ENCODE data around the gene TXNIP.

TXNIP gene

DNA sequence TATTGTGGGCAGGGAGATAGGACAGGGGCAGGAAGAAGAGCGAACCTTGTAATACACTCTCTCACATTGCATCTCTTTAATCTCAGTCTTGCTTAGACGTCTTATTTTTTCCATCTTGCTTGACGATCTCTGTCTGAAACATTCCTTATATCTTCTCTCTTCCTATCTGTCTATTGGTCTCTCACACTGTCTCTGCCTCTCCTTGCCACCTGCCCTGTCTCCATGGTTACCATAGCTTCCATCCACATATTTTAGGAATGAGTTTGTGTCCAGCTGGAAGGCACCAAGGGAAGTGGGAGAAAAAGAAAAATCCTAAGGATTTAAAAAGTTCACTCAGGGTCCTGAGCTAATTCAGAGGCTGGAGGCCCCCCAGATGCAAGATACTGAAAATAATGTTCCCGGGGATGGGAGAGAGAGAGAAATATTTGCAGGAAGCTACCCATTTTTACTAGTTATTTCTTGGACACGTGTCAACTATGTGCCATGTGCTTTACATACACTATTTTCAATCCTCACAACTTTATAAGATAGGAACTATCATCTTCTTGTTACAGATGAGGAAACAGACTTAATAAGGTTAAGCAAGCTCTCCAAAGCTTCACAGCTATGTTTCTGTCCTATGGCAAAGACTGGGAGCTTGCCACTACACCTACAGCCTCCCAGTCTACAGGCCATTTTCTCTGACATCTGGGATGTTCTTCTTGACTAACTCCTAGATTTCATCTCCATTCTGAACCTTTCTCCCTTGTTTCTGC is 32.9 kb downstream of the TXNIP start:
- peak; percentile 56 for DNase-seq

DNA sequence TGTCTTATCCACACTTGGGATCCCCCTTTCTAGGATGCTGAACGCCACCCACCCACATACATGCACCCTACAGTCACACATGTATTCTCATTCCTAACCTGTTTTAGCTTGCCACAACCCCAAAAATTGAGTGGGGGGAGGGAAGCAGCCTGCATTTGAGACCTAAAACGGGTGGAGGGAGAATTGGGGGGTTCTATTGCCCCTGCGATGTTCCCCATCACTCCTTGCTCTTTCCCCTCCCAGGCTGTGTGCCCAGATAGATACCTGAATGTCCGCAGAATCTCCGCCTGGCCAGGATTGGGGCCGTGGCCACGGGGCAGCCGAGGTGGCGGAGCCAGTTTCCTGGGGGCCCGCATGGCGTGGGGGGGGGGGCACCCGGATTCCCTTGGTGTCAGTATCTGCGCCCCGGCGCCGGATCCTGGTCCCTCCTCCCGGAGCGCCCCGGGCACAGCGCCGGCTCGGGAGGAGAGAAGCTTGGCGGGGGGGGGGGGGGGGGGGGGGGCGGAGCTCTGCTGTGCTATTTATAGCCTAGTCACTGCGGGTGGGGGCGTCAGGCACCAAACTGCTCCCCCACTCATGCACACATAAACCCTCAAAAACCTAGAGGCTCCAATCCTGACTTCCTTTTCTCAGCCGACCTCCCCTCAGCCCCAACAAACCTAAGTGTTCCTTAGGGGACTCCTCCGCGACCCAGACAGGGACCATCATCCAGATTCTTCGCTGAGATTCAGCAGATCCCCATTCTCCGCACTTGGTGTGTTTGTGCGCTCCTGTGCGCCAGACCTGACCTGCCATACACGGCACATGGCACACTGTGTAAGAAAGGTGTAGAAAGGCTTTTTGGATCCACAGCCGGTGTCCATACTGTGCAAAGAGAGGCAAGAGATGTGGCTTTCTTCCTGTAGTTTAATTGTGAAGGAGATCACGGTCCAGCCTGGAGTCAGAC is 33.9 kb downstream of the TXNIP start:
- DNase-seq = peak; percentile 67

GRCh38 chr1:145961425-145962156 is 34.8 kb downstream of the TXNIP start:
- peak; percentile 63 for DNase-seq

DNA sequence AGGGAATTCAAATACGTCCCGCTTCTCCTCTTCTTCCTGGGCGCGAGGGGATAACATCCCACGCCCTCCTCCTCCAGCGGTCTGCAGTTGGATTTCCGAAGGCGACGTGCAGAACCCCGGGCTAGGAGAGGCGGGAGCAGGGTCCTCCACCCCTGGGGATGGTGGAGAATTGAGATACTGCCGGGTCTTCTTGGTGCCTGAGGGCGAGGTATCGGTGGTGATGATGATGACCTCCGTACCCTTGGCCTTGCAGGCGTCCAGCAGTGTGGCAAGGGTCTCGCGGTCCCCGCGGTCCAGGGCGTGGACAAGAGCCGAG is 35.3 kb downstream of the TXNIP start:
- DNase-seq = peak; percentile 45

- peak; percentile 89 for DNase-seq
These were observed 35.8 kb downstream of the TXNIP start for GRCh38 chr1:145960468-145961108.

DNA sequence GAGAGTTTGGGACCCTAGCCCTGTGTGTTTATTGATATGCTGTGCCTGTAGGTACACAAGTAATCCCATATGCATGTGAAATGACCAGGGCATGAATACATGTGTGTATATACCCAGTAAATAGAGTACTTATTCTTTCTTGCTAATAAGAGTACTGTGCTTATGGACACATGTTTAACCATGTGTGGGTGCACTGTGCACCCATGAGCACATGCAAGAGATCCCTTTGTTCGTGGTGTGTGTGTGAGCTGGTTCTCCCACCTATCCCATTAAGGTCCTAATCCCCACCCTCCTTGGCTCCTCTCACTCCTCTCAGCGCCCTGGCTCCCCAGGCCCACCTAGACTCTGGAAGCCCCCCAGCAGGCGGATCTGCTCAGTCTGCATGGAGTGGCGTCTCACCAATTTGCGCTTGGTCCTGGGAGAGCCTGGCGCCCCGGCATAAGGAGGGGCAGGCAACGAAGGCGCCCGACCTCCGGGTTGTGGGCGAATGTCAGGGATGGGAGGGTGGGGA is 36.4 kb downstream of the TXNIP start:
- no peak for DNase-seq

- DNase-seq = no peak
These were observed 37.0 kb downstream of the TXNIP start for GRCh38 chr1:145959333-145959732.

GRCh38 chr1:145958734-145959133 is 37.6 kb downstream of the TXNIP start:
- DNase-seq = no peak

DNA sequence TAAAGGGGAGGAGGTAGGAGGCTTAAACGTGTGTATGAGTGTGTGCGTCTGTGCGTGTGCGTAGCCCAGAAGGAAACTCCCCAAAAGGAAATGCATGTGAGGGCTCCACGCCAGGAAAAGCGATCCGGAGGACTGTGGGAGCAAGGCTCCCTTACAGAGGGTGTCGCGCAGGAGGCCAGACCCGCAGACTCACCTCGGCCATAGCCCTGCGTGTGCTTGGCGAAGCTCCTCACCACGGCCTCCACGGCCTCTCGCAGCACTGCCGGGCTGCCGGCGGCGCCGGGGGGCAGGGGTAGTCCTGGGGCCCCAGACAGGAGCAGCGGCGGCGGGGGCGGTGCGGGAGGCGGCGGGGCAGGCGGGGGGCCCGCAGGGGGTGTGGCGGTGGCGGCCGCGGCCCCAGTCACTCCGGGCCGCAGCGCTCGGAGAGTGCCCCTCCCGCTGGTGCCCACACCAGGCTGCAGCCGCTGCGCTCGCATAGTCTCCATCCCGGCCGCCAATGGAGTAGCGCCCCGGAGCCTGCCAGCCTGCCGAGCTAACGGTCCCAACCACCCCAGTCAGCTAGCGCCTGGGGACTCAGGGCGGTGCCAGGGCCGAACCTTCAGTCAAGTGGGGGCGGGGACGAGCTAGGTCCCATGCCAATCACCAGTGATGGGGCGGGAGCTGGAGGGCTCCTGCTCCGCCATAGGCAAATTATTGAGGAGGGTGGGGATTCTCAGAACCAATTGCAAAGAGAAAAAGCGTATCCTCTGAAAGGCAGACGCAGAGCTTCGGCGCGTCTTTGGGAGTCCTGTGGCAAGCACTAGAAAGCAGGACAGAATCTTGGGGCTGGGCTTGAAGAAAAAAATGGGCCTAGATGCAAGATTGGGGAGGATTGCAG is 38.7 kb downstream of the TXNIP start, which contains the start of gene LIX1L:
LIX1L (minus strand) TSS at position 575 of the 877 bp plus-strand sequence; CDS start at position 485, 90 bp downstream.
- DNase-seq = peak; percentile 99

DNA sequence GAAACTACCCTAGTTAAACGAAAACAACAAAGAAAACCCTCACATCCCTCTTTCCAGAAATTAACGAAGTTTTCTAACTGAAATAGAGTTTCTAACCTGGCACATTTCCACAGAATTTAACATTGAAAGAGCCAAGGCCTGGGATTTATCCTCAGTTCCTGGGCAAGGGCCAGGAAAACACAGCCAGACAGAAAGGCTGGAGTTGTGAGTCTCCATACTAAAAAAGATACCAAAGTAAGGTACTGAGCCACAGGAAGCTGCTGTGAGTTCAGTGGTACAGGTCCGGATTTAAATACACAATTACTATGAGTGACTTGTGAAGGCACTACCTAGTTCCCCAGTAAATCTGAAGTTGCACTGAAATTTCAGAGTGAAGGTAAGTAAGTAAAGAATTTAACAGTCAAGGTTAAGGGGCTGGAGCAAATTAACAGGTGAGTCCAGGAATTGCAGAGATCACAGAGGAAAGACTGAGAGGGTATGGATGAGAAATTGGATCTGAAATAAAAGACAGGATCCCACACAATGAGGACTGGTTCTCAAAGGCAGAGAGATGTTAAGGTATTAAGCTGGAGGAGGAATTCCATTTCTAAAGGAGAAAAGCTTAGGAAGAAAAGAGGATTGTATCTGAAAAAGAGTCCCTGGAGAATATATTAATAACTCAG is 39.5 kb downstream of the TXNIP start:
- DNase-seq = no peak

DNA sequence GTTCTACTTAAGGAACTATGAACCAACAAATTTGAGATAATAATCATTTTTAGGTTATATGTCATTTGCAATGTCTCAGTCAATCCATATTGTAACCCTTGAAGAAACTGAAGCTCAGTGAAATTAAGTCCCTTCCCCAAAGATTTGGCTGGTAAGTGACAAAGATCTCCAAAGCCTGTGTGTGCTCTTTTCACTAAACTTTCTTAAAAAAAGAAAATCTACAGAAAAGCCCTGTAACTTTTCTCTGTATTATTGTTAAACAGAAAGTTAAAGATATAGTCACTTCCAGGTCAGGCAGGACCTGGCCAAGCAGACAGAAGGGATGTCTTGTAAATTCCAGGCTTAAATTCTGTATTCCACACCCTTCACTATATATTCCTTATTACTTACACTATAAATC is 40.0 kb downstream of the TXNIP start:
- no peak for DNase-seq

DNA sequence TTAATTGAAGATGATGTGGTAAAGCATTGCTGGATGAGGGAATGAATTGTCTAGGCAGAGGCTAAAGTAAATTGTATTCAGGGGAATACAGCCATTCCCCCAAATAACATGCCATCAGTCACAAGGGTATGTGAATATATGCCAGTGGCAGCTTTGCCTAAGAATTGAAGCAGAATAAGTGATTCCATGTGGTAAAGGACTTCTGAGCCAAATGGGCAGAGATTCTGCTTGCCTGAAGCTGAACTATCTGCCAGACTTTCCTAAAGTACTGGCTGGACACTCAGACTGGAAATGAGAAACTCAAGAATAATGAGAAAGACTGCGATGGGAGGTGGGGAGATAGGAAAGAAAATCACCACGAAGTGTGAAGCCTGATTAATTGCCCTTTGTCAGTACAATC is 40.9 kb downstream of the TXNIP start:
- DNase-seq = no peak

DNA sequence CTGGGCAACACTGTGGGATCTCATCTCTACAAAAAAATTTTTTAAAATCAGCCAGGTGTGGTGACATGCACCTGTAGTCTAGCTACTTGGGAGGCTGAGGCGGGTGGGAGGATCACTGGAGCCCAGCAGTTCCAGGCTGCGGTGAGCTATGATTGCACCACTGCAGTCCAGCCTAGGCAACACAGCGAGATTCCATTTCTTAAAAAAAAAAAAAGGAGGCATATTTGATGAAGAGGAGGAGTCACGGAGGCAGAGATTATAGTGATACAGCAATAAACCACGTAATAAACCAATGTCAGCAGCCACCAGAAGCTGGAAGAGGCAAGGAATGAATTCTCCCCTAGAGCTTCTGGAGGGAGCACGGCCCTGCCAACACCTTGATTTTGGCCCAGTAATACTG is 42.5 kb downstream of the TXNIP start:
- DNase-seq = no peak

- DNase-seq = no peak
These were observed 43.5 kb downstream of the TXNIP start for GRCh38 chr1:145952903-145953302.

GRCh38 chr1:145951526-145951925 is 44.9 kb downstream of the TXNIP start:
- no peak for DNase-seq

GRCh38 chr1:145949219-145949618 is 47.2 kb downstream of the TXNIP start:
- no peak for DNase-seq

GRCh38 chr1:145947551-145947950 is 48.8 kb downstream of the TXNIP start:
- no peak for DNase-seq

DNA sequence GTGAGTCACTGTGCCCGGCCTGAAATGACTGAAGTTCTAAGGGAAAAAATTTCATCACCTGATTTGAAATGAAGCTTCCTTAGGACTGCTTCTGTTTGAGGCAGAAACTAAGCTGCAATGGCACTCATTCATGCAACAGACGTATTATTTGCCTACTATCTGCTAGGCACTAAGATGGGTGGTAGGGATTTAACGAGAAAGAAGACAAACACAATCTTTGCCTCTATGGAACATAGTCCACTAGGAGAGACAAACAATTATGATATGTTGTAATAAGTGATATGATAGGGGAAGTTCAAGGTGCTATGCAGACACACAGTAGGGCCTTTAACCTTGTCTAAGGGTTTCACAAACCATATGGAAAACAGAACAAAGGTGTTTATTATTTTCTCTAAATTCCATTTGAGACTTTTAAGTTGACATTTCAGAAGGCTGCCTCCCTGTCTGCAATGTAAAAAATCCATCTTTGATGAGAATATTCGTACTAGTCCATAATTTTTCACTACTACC is 49.8 kb downstream of the TXNIP start:
- no peak for DNase-seq

- DNase-seq = no peak
These were observed 51.8 kb downstream of the TXNIP start for GRCh38 chr1:145944532-145944931.

DNA sequence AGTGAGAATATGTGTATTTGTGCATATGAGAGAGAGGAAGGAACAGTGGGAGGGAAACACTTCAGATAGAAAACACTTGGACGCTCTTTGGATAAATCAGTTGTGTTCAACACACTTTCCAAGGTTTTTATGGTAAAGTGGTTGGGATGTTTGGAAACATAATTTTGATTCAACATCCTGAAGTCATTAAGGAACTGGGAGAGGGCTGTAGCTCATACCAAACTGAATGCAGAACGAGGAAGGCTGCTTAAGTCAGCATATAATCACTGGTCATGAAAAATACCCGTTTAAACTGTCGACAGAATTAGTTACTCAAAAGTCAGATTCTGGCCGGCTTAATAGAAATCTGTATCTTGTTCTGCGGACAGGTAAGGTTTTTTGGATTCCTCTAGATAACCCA is 53.5 kb downstream of the TXNIP start:
- DNase-seq = no peak
